Stimulated activated CD8-positive, alpha-beta memory T cell treated with anti-CD3 and anti-CD28 coated beads, Interleukin-15, amount 100 ng/mL, for 4 hours (primary cell): Measurements from ENCODE around the gene TOLLIP.

Experiments used
- DNase-seq, 2 donors: peaks; one replicate each; pipeline ENCODE4 v3.0.0-alpha.2; 2020; ENCODE audit warnings: low read depth in 2 of 2

Gene TOLLIP

DNA sequence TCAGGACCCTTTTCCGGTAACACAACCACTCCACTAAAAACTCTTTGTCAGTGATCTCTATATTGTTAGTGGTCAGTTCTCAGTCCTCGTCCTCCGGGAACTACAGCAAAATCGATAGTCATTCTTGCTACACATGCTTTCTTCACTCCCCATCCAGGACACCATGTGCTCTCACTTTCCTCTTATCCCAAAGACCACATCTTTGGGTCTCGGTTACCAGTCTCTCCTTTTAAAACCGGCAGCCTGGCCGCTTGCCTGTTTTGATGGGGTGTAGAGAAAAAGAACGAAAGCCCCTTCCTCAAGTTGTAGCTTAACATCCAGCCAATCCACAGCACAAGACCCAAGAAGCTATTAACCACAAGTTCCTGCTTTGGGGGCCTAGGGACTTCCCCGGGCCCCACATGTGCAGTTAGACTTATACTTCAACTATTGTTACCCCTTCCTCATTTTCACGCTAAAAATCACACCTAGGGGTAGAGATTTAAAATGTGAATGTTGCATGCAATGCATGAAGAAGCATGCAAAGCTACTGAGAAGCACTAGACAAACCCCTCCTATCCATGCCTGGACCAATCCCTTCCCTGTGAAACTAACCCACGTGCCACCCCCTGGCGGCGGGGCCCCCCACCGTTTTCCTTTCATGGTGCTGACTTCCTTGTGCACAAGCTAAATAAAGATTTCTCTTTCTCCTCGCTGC is 1.5 kb upstream of the TOLLIP start:
- peak; percentile 29 to 30 for DNase-seq

- DNase-seq = no peak
Measured at GRCh38 chr11:1310318-1310687, 871 bp upstream of the TOLLIP start.

GRCh38 chr11:1308743-1309497 is 512 bp downstream of the TOLLIP start:
- DNase-seq = no peak

GRCh38 chr11:1307998-1308742 is 1.3 kb downstream of the TOLLIP start:
- no peak for DNase-seq

- DNase-seq = no peak
Measured at GRCh38 chr11:1307163-1307870, 2.1 kb downstream of the TOLLIP start.

- no peak for DNase-seq
Measured at GRCh38 chr11:1306186-1307162, 3.0 kb downstream of the TOLLIP start.

- no peak for DNase-seq
Measured at GRCh38 chr11:1305501-1306056, 3.9 kb downstream of the TOLLIP start.

GRCh38 chr11:1305063-1305495 is 4.4 kb downstream of the TOLLIP start:
- no peak for DNase-seq

DNA sequence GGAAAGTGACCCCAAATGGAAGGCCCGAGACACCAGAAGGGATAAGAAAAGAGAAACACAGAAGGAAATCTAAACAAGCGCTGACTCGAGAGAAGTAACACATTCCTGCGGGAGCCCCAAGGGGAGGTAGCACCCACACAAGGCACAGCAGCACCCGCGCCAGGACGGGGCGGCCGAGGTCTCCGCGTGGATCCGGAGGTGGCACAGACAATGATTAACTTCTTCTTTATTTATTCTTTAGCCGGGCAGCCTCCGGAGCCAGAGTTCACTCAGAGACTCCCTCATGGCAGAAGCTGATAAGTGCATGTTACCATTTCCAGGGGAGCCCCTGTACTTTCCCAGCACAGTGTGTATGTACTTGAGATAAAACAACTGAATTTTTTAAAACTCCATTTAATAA is 5.1 kb downstream of the TOLLIP start:
- no peak for DNase-seq

- no peak for DNase-seq
Measured at GRCh38 chr11:1303973-1304372, 5.5 kb downstream of the TOLLIP start.

- no peak for DNase-seq
Measured at GRCh38 chr11:1303126-1303821, 6.2 kb downstream of the TOLLIP start.

DNA sequence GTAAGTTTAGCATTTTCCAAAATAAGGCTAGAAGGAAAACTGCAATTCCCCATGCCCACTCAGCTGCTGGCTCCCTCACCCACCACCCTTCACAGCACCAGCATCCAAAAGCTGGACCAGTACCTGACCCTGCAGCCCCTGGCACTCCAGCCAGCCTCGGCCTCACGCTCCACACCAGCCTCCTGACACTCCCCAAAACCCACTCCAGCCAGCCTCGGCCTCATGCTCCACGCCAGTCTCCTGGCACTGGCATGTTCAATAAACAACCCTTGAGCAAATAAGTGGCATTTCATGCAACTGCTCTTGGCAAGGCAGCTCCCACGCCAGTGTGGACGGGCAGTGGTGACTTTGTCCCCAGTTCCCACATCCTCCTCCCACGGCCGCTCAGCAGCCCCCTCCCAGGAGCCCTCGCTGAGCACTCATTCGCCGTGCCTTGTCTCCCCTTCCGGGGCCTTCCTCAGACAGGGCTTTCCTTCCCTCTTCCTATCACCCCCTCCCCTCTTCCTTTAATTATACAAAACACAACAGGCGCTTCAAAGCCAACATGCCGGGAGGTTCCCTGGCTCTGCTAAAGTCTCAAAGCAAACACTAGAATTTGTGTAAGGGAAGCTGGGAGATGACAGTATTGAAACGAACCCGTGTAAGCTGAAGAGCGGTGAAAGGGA is 6.8 kb downstream of the TOLLIP start:
- DNase-seq = no peak

DNA sequence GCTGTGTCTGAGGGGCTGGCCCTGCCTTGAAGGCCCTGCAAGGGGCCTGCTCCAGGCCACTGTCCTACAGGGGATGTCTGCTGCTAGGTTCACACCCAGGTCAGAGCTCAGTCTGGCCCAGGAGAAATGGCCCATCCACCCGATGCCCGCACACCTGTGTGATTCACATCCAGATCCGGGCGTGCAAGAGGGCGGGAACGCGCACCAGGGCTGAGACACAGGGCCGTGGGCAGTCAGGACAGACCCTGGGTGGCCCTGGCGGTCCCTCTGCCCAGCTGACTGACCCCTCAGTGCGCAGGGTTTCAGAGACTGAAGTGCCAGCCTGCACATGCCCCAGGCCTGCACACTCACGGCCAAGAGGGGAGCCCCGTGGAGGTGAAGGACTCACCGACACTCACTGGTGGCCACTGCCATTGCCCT is 7.4 kb downstream of the TOLLIP start:
- no peak for DNase-seq

DNA sequence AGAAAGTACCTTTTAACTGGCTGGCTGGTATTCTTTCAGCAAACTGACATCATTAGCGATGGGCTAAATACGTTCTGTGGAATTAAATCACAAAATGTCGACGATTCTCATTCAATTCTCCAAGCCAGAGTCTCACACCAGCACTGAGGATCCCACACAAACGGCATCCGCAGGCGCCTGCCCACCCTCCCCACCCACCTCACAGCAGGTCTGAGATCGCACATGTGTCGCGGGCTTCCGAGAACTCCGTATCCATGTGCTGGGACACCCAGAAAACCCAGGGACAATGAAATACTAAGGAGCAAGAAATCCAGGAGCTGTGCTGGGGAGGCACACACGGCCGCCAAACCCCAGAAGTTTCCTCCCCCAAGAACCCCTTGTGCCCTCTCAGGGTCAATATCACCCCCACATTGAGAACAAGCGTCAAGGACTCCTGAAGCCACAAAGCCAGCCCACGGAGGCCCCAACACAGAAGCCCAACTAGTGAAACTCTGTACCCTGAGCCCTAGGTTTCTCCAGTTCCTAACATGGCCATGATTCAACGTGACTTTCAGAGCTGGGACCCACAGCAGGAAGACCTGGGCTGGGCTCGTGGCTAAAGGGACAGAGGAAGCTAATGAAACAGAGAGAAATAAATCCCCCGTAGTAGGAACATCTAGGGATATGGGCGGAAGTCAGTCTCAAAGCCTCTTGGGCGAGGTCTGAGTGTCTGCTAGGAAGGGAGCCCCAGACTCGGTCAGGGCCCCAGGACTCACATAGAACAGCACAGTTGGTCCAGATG is 8.0 kb downstream of the TOLLIP start:
- DNase-seq = no peak

DNA sequence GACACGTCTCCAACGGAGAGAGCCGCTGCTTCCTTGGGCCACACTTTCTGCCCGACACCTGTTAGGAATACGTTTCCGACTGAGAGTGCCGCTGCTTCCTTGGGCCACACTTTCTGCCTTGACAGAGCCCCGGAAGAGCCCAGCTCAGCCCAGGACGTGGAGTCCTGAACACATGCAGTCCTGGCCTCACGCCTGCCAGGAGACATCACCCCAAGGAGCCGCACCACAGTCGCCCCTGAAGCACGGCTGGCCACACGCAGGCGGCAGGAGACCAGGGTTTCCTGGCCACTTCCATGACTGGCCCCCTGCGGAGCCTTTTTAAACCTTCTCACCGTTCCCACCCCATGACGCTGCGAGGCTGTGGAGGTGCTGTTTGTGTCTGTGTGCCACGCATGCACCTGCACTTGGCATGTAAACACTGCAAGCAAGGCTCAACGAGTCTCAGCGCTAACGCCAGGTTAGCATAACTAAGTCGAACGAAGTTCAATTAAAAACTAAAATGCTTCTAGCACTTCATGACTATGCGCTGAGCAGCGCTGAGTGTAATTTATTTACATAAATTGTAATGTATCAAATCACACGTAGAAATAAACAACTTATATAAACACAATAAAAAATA is 8.8 kb downstream of the TOLLIP start:
- DNase-seq = no peak

DNA sequence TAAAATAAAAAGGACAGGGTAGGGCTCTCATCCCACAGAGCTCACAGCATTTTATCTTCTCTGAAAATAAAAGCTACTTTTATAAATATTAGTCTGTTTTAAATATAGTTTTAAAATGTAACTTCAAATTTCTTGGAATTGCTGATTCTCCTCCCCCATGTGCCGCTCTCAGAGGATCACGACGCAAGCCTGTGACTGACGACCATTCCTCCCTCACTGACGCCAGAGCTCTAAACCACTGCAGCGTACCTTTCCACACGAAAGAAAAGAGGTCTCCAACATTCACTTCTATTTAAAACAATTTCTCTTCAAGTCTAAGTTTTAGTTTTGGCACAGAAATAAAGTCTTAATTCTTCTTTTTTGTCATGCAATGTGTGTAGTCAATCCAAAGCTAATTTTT is 9.3 kb downstream of the TOLLIP start:
- DNase-seq = no peak

- DNase-seq = no peak
Measured at GRCh38 chr11:1299621-1300020, 9.8 kb downstream of the TOLLIP start.
